Loucy (cell line): ENCODE measurements around the gene LEPR.

Experiments used
- CTCF ChIP-seq: fragments of 200-600 bp; sonication (generic); conservative IDR thresholded peaks from 2 replicates; pipeline ENCODE4 v1.5.1; 2014; ENCODE audit warnings: mild to moderate bottlenecking, antibody characterized with exemption, low read length
- EZH2phosphoT487 ChIP-seq: fragments of 200-600 bp; IDR thresholded peaks from 2 replicates; pipeline ENCODE4 v1.6.1; 2018; ENCODE audit warnings: antibody characterized with exemption, mild to moderate bottlenecking, moderate library complexity, borderline replicate concordance

DNA sequence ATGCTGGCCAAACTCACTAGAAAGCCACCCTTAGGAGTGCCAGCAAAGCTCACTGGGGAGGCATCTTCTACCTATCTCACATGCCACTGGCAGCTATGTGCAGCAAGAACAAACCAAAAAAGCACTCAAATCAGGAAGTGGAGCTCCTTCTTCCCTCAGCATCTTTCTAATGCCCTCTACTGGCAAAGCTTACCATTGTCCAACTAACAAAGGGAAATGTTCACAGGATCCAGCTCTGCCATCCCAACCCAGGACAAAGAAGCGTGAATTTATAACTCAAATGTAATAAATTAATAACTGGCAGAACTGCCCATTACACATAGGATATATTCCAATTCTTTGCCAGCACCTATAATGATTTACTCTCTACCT is 38.9 kb downstream of the LEPR start:
- TF ChIP-seq CTCF (peak; percentile 79), EZH2phosphoT487 (no peak)
